Measurements from ENCODE around the gene PMM2.

The PMM2 gene

DNA sequence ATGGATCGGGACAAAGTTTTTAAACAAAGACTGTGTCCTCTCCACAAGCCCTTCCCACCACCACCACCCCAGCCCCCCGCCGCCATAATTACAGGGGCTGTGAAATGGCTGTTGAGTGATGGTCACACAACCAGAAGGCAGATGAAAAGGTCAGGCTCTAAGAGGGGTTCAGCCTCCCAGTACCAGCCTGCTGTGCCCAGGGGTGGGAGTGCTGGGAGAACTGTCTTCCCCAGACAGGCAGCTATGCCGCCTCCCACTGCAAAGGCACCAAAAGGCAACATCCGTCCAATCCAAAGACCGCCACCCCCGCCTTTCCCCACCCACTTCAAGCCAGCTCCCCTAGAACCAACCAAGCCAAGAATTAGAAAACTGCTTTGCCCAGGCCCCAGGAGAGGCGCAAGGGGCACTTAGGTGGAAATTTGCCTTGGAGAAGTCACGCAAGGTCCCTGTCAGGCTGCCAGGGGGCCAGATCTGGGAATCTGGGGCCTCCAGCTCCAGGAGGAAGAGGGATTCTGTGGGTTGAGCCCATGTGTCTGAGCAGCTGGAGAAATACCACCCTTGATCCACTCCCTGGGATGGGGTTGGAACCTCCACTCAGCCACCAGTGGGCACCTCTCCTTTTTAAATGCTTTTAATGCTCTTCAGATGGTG, 56.8 kb downstream of the PMM2 start:
- 92% methylated on average over 9 of the region's 9 CpGs for WGBS

DNA sequence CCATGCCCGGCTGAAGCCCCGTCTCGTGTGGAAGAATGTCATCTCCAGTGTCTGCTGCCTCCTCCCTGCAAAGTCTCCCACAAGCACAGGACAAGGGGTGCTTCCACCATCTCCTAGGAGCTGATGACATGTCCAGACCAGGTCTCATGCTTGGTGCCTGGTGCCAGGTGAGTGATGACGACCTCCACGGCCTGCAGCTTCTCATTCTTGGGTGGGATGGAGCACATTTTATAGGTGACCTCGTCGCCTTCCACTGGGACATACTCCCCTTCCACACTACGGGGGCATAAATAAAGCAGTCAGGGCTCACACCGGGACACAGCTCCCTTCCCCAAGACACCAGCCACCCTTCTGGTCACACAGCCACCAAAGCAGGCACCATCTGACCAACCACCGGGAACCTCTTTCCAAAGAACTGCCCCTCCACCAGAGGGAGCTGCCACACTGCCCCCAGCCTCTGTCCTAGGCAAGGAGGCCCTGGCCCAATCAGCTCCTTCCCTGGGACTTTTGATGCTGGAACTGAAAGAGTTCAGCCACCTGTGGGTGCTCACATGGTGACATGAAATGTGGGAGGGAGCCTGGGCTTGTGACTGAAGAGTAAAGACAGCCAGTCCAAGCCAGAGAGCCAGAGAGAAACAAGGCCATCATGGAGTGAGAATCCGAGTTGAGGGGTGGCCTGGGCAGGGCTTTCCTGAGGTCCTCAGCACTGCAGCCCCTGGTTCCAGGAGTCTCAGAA, 57.6 kb downstream of the PMM2 start:
- Histone ChIP-seq H3K4me3 (ENCODE audit: low read length) (no peak overlapping the region), H3K9me3 (ENCODE audit: insufficient read depth, low read depth, low read length) (no peaks in the 10 kb centered on the region), H3K27ac (ENCODE audit: low read depth, low read length) (no peak overlapping the region; the same call in 1 of the 2 replicates), H3K4me1 (ENCODE audit: insufficient read depth, low read length) (peaks cover 6% of the 10 kb centered on the region; the same call in 1 of the 2 replicates), H3K9ac (ENCODE audit: low read depth, low read length) (no peak overlapping the region), H3K27me3 (ENCODE audit: insufficient read depth, low read length) (no peaks in the 10 kb centered on the region), H3K36me3 (ENCODE audit: insufficient read depth, low read length) (peaks cover 88% of the 10 kb centered on the region)
- 98% methylated on average over 11 of the region's 11 CpGs for WGBS

More for the DNA sequence above, 56.8 kb downstream of the PMM2 start:
- H3K27ac ChIP-seq (ENCODE audit: low read depth, low read length), result no peak overlapping the region; the same call in 1 of the 2 replicates
- H3K9ac ChIP-seq (ENCODE audit: low read depth, low read length), result no peak overlapping the region
- H3K4me1 ChIP-seq (ENCODE audit: insufficient read depth, low read length), result peaks cover 6% of the 10 kb centered on the region; the same call in 1 of the 2 replicates
- no peaks in the 10 kb centered on the region for H3K27me3 ChIP-seq (ENCODE audit: insufficient read depth, low read length)
- H3K36me3 ChIP-seq (ENCODE audit: insufficient read depth, low read length), result peaks cover 90% of the 10 kb centered on the region
- no peaks in the 10 kb centered on the region for H3K9me3 ChIP-seq (ENCODE audit: insufficient read depth, low read depth, low read length)
- H3K4me3 ChIP-seq (ENCODE audit: low read length), result no peak overlapping the region

DNA sequence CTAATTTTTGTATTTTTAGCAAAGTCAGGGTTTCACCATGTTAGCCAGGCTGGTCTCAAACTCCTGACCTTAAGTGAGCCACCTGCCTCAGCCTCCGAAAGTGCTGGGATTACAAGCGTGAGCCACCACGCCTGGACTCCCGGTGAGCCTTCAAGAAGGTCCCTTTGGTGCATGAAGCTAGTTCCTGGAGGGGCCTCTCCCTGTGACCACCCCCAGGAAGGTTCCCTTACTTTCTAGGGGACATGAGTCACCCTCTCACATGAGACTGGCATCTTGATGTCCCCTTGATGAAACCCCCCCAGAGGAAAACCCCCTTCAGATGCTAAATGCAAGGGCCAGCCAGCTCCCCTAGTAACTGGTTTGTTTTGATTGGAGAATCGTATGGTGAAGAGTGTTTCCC, 58.3 kb downstream of the PMM2 start:
- Histone ChIP-seq H3K36me3 (ENCODE audit: insufficient read depth, low read length) (peaks cover 87% of the 10 kb centered on the region), H3K4me3 (ENCODE audit: low read length) (no peak overlapping the region)

DNA sequence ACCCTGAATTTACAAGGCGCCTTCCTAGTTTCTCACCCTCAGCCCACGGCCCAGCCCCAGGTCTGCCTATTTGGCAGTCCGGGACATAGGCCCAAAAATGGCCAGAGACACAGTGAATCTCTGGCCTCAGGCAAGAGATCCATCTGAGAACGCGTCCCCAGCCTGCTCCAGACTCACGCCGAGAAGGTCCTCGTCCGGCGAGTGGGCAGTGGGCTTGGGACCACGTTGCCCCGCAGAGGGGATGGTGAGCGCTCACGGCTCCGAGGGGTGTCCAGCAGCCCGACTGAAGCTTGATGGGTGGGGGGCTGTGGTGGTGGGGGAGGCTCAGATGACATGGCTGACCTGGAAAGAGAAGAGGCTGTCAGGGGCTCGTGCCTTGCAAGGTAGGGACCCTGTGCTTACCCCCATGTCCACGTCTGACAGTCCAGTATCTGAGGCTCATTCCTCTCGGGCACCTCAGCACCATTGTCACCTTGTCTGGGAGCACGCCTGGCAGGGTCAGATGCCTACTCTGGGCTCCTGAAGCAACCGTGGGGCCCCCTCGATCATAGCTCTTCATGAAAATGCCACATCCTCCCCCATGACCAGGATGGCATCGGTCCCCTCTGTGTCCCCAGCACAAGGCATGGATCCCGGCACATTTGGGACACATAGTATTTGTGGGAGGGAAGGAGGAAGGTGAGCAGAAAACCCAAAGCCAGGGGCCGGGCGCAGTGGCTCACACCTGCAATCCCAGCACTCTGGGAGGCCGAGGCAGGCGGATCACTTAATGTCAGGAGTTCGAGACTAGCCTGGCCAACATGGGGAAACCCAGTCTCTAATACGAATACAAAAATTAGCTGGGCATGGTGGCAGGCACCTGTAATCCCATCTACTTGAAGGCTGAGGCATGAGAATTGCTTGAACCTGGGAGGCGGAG, 61.6 kb downstream of the PMM2 start:
- Histone ChIP-seq H3K4me1 (ENCODE audit: insufficient read depth, low read length) (peaks cover 17% of the 10 kb centered on the region), H3K36me3 (ENCODE audit: insufficient read depth, low read length) (peaks cover 62% of the 10 kb centered on the region), H3K4me3 (ENCODE audit: low read length) (no peak overlapping the region), H3K27me3 (ENCODE audit: insufficient read depth, low read length) (no peaks in the 10 kb centered on the region), H3K27ac (ENCODE audit: low read depth, low read length) (no peak overlapping the region), H3K9ac (ENCODE audit: low read depth, low read length) (no peak overlapping the region), H3K9me3 (ENCODE audit: insufficient read depth, low read depth, low read length) (no peaks in the 10 kb centered on the region)
- WGBS, result 95% methylated on average over 31 of the region's 31 CpGs

More for the DNA sequence above, 58.3 kb downstream of the PMM2 start:
- 77% methylated on average over 5 of the region's 5 CpGs for WGBS
- no peak overlapping the region for H3K9ac ChIP-seq (ENCODE audit: low read depth, low read length)
- no peaks in the 10 kb centered on the region for H3K27me3 ChIP-seq (ENCODE audit: insufficient read depth, low read length)
- no peaks in the 10 kb centered on the region for H3K9me3 ChIP-seq (ENCODE audit: insufficient read depth, low read depth, low read length)
- H3K4me1 ChIP-seq (ENCODE audit: insufficient read depth, low read length), result peaks cover 6% of the 10 kb centered on the region; the same call in 1 of the 2 replicates
- H3K27ac ChIP-seq (ENCODE audit: low read depth, low read length), result no peak overlapping the region

DNA sequence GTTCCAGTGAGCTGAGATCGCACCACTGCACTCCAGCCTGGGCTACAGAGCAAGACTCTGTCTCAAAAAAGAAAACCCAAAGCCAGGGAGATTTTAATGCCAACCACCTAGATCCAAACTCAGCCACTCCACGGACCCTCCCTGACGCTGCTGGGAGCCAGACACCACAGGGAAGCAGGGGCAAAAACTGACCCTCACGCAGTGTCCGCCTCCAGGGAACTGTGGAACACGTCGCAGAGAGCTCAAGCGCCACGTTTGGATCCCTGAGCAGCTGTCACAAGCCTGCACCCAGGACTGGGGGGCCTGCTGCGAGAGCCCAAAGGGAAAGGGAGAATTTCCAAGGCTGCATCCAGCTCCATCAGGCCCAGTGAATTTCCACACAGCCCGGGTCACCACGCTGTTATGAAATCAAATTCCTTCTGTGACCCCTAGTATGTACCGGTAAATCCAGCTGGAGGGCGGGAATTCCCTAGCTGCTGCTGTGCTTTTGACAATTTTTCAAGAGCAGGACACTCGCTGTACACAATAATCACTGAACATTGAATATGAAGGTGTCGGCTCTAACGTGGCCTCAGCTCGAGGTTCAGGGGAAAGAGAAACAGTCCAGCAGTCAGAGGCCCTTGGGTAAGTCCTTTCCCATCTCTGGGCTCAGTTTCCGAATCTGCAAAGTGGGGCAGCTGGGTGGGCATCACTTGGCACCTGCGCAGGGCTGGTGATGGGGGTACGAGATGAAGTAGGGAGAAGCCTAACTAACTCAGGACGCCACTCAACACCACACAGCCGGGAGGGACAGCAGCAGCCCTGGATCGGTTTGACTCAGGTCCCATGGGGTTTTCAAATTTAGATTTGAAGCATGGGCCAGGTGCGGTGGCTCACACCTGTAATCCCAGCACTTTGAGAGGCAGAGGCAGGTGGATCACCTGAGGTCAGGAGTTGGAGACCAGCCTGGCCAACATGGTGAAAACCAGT, 62.6 kb downstream of the PMM2 start:
- Histone ChIP-seq H3K27me3 (ENCODE audit: insufficient read depth, low read length) (no peaks in the 10 kb centered on the region), H3K9ac (ENCODE audit: low read depth, low read length) (no peak overlapping the region), H3K36me3 (ENCODE audit: insufficient read depth, low read length) (peaks cover 53% of the 10 kb centered on the region), H3K4me1 (ENCODE audit: insufficient read depth, low read length) (peaks cover 26% of the 10 kb centered on the region), H3K9me3 (ENCODE audit: insufficient read depth, low read depth, low read length) (no peaks in the 10 kb centered on the region), H3K4me3 (ENCODE audit: low read length) (no peak overlapping the region), H3K27ac (ENCODE audit: low read depth, low read length) (no peak overlapping the region)
- 87% methylated on average over 25 of the region's 25 CpGs for WGBS

DNA sequence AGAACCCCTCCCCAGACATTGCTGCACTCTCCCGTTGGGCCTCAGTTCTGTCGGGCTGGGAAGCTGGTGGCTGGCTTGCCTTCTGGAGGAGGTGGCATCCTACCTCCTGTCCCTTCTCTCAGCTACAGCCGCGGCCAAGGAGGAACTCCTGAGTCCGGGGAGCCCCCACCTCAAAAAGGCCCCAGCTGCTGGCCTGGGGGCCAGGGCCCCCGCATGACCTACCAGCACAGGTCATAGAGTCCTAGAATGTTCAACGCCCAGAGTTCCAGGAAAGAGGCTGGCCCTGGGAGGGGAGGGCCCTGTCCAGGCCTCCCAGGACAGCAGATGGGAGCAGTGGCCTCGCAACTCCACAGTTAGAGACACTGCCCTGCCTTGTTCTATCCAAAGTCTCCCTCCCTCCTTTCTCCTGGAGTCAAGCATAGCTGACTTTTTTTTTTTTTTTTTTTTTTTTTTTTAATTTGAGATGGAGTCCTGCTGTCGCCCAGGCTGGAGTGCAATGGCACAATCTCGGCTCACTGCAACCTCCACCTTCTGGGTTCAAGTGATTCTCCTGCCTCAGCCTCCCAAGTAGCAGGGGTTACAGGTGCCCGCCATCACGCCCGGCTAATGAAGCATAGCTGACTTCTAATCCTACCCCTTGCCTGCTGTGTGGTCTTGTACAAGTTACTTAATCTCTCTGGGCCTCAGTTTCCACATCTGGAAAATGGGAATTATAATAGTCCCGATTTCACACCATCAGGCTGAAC, 64.1 kb downstream of the PMM2 start:
- no peak overlapping the region for H3K27ac ChIP-seq (ENCODE audit: low read depth, low read length)
- WGBS, result 88% methylated on average over 14 of the region's 14 CpGs
- H3K36me3 ChIP-seq (ENCODE audit: insufficient read depth, low read length), result peaks cover 43% of the 10 kb centered on the region
- no peaks in the 10 kb centered on the region for H3K9me3 ChIP-seq (ENCODE audit: insufficient read depth, low read depth, low read length)
- H3K4me1 ChIP-seq (ENCODE audit: insufficient read depth, low read length), result peaks cover 37% of the 10 kb centered on the region
- no peak overlapping the region for H3K4me3 ChIP-seq (ENCODE audit: low read length)
- no peak overlapping the region for H3K9ac ChIP-seq (ENCODE audit: low read depth, low read length)
- H3K27me3 ChIP-seq (ENCODE audit: insufficient read depth, low read length), result no peaks in the 10 kb centered on the region

DNA sequence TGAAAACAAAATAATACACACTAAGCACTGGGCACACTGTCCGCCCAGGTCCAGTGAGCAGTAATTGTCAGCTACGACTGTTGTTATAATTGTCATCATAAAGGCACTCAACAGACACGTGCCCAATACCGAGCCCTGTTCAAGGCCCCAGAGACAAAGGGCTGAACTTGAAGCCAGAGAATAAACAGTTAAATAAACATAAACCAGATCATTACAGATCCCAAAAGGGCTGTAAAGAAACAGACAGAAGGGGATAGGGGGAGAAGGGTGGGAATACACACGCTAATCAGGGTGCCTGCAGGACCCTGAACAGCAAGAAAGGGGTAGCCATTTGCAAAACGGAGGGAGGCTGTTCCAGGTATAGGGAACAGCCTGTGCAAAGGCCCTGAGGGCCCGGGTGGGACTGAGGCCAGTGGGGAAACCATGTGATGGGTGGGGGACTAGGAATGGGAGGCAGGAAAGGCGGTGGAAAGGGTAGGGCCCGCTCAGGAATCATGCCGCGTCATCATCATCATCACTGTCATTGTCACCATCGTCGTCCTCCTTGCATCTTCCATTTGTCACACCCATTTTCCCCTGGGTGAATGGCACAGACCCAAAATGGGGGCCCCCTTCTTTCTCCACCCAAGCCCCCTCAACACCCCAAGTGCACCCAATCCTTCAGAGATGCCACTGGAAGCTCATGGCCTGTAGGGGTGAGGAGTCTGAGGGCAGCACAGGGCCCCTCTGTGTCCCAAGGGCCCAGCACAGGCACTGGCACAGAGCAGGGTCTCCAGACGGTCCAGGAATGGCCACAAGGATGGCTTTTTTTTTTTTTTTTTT, 64.9 kb downstream of the PMM2 start:
- H3K9me3 ChIP-seq (ENCODE audit: insufficient read depth, low read depth, low read length), result no peaks in the 10 kb centered on the region
- no peak overlapping the region for H3K27ac ChIP-seq (ENCODE audit: low read depth, low read length)
- peaks cover 38% of the 10 kb centered on the region for H3K36me3 ChIP-seq (ENCODE audit: insufficient read depth, low read length)
- H3K27me3 ChIP-seq (ENCODE audit: insufficient read depth, low read length), result no peaks in the 10 kb centered on the region
- H3K4me3 ChIP-seq (ENCODE audit: low read length), result no peak overlapping the region
- H3K9ac ChIP-seq (ENCODE audit: low read depth, low read length), result no peak overlapping the region
- peaks cover 37% of the 10 kb centered on the region for H3K4me1 ChIP-seq (ENCODE audit: insufficient read depth, low read length)
- WGBS, result 89% methylated on average over 14 of the region's 14 CpGs

DNA sequence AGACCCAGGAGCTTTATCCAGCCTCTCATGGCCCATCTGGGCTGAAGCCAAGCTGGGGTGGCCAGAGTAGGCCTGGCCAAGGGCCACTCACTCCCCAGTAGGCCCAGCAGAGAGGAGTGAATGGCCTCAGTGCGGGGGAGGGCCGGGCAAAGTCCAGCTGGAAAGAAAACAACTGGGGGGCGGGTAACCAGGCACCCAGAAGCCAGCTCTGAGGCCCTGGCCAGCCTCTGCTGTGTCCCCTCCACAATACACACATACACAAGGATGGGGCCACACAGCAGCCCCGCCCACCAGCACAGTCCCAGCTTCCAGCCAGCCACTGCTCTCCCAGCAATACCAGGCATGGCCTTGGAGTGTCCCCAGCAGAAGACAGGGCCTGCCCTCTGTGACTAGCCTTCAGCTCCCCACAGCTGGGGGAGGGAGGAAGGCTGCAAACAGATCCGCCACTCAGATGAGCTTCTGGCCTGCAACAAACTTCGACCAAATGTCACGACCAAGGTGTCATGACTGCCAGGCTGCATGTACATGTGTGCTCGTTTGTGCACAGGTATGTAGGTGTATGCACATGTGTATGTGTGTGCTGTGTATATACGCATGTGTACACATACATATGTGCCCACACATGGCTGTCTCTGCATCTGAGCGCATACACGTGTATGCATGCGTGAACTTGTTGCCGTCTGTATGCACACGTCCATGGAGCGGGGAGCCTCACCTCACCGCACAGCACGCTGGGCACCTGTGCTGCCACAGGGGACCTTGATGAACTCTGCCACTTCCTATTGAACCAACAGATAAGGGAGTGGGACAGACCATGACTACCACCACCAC, 66.2 kb downstream of the PMM2 start:
- H3K4me1 ChIP-seq (ENCODE audit: insufficient read depth, low read length), result peaks cover 37% of the 10 kb centered on the region

More for the DNA sequence above, 66.2 kb downstream of the PMM2 start:
- no peaks in the 10 kb centered on the region for H3K9me3 ChIP-seq (ENCODE audit: insufficient read depth, low read depth, low read length)
- H3K9ac ChIP-seq (ENCODE audit: low read depth, low read length), result no peak overlapping the region
- H3K27ac ChIP-seq (ENCODE audit: low read depth, low read length), result no peak overlapping the region
- no peaks in the 10 kb centered on the region for H3K27me3 ChIP-seq (ENCODE audit: insufficient read depth, low read length)
- 89% methylated on average over 17 of the region's 17 CpGs for WGBS
- H3K36me3 ChIP-seq (ENCODE audit: insufficient read depth, low read length), result peaks cover 28% of the 10 kb centered on the region
- no peak overlapping the region for H3K4me3 ChIP-seq (ENCODE audit: low read length)

Data from HUES64 (cell line).